SK-N-MC (cell line): Measurements from ENCODE around the gene KDM1A.

Source experiments
- EZH2 ChIP-seq: fragments of 200-600 bp; sonication (generic); IDR thresholded peaks from one replicate; pipeline ENCODE4 v1.6.1; 2017; ENCODE audit warnings: antibody characterized with exemption
- FOXP2 ChIP-seq: optimal IDR thresholded peaks from 2 replicates; pipeline ENCODE3; 2011; ENCODE audit warnings: mild to moderate bottlenecking, moderate library complexity; ENCODE audit not compliant: insufficient read depth; ENCODE audit errors: extremely low read length, control extremely low read depth
- POLR2AphosphoS5 ChIP-seq: IDR thresholded peaks from 2 replicates; pipeline ENCODE4 v1.6.1; 2012; ENCODE audit warnings: mild to moderate bottlenecking, low read depth, low read length, borderline replicate concordance

DNA sequence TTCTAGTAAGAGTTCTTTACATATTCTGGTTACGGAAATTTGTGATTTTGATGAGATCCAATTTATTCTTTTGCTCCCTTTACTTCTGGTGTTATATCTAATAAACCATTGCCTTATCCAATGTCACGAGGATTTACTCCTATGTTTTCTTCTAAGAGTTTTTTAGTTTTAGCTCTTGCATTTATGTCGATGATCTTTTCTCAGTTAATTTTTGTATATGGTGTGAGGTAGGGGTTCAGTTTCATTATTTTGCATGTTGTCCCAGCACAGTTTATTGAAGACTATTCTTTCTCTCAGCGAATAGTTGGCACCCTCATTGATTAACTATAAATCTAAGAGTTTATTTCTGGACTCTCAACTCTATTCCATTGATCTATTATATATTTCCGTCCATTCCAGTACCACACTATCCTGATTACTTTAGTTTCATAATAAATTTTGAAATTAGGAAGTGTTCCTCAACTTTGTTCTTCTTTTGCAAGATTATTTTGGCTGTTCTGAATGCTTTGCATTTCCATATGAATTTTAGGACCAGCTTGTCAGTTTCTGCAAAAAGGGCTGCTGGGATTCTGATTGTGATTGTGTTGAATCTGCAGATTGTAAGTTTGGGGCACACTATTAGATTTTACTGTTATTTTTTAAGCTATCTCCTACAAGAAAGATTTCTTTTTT is 4.0 kb downstream of the KDM1A start:
- TF ChIP-seq POLR2AphosphoS5 (no peak), EZH2 (no peak), FOXP2 (no peak)
